SK-N-SH treated with all-trans-retinoic acid at 6 μM for 48 hours (cell line): ENCODE data around the gene KIF21B.

Source experiments
- ATAC-seq: fragments of 200-7000 bp; cut with Tn5 transposase; 3 replicates; pipeline ENCODE4 v1.9.1; 2020; ENCODE audit warnings: mild to moderate bottlenecking, moderate library complexity
- BACH2 ChIP-seq: fragments of 250-450 bp; sonication (Bioruptor Pico); IDR thresholded peaks from 2 replicates; pipeline ENCODE4 v1.9.0; 2021; ENCODE audit warnings: mild to moderate bottlenecking, borderline replicate concordance
- CSDC2 ChIP-seq: fragments of 250-450 bp; sonication (Bioruptor Pico); IDR thresholded peaks from 2 replicates; pipeline ENCODE4 v1.5.0; 2020; ENCODE audit warnings: mild to moderate bottlenecking, moderate library complexity
- ESRRG ChIP-seq: fragments of 250-450 bp; sonication (Bioruptor Pico); IDR thresholded peaks from 2 replicates; pipeline ENCODE4 v1.6.1; 2021; ENCODE audit warnings: mild to moderate bottlenecking
- GLIS3 ChIP-seq: fragments of 250-450 bp; sonication (Bioruptor Pico); IDR thresholded peaks from 2 replicates; pipeline ENCODE4 v1.5.0; 2020; ENCODE audit warnings: mild to moderate bottlenecking, moderate library complexity
- ISL1 ChIP-seq: fragments of 250-450 bp; sonication (Bioruptor Pico); IDR thresholded peaks from 2 replicates; pipeline ENCODE4 v2.1.2; 2022; ENCODE audit warnings: mild to moderate bottlenecking, moderate library complexity
- OSR1 ChIP-seq: fragments of 250-450 bp; sonication (Bioruptor Pico); IDR thresholded peaks from 2 replicates; pipeline ENCODE4 v1.8.0; 2022; ENCODE audit warnings: moderate library complexity, mild to moderate bottlenecking, inconsistent platforms
- RARB ChIP-seq: fragments of 250-450 bp; sonication (Bioruptor Pico); IDR thresholded peaks from 2 replicates; pipeline ENCODE4 v1.8.0; 2021; ENCODE audit warnings: mild to moderate bottlenecking, moderate library complexity
- SNAI2 ChIP-seq: fragments of 250-450 bp; sonication (Bioruptor Pico); IDR thresholded peaks from 2 replicates; pipeline ENCODE4 v1.5.0; 2020; ENCODE audit warnings: mild to moderate bottlenecking, moderate library complexity
- TCF4 ChIP-seq: fragments of 250-450 bp; sonication (Bioruptor Pico); IDR thresholded peaks from 2 replicates; pipeline ENCODE4 v1.8.0; 2021; ENCODE audit warnings: mild to moderate bottlenecking, moderate library complexity, borderline replicate concordance
- TOX ChIP-seq: fragments of 250-450 bp; sonication (Bioruptor Pico); IDR thresholded peaks from 2 replicates; pipeline ENCODE4 v1.8.0; 2021; ENCODE audit warnings: mild to moderate bottlenecking, moderate library complexity, borderline replicate concordance
- ZFP3 ChIP-seq: fragments of 250-450 bp; sonication (Bioruptor Pico); IDR thresholded peaks from 2 replicates; pipeline ENCODE4 v1.5.0; 2020; ENCODE audit warnings: mild to moderate bottlenecking, moderate library complexity
- ZFP30 ChIP-seq: fragments of 450-650 bp; formaldehyde crosslinking; IDR thresholded peaks from 2 replicates; pipeline ENCODE4 v1.5.0; 2022; ENCODE audit warnings: mild to moderate bottlenecking, moderate library complexity
- ZNF70 ChIP-seq: fragments of 450-650 bp; formaldehyde crosslinking; IDR thresholded peaks from 2 replicates; pipeline ENCODE4 v1.5.0; 2020; ENCODE audit warnings: mild to moderate bottlenecking, moderate library complexity
- ZNF8 ChIP-seq: fragments of 450-650 bp; formaldehyde crosslinking; IDR thresholded peaks from 2 replicates; pipeline ENCODE4 v1.5.0; 2020; ENCODE audit warnings: mild to moderate bottlenecking, moderate library complexity
- TF ChIP-seq, protein P1 (sequence below): fragments of 250-450 bp; sonication (Bioruptor Pico); IDR thresholded peaks from 2 replicates; pipeline ENCODE4 v1.8.0; 2021; ENCODE audit warnings: low read depth, mild to moderate bottlenecking, moderate library complexity, borderline replicate concordance
- TF ChIP-seq, protein P2 (sequence below): fragments of 250-450 bp; sonication (Bioruptor Pico); IDR thresholded peaks from 2 replicates; pipeline ENCODE4 v1.5.1; 2020; ENCODE audit warnings: low read depth, mild to moderate bottlenecking, moderate library complexity
- TF ChIP-seq, protein P3 (sequence below): fragments of 250-450 bp; sonication (Bioruptor Pico); IDR thresholded peaks from 2 replicates; pipeline ENCODE4 v1.5.1; 2021; ENCODE audit warnings: mild to moderate bottlenecking, moderate library complexity
- TF ChIP-seq, protein P4 (sequence below): fragments of 250-450 bp; sonication (Bioruptor Pico); IDR thresholded peaks from 2 replicates; pipeline ENCODE4 v1.8.0; 2020; ENCODE audit warnings: mild to moderate bottlenecking, moderate library complexity, borderline replicate concordance
- TF ChIP-seq, protein P5 (sequence below): fragments of 250-450 bp; sonication (Bioruptor Pico); IDR thresholded peaks from 2 replicates; pipeline ENCODE4 v1.5.0; 2020; ENCODE audit warnings: mild to moderate bottlenecking, moderate library complexity

Gene KIF21B

DNA sequence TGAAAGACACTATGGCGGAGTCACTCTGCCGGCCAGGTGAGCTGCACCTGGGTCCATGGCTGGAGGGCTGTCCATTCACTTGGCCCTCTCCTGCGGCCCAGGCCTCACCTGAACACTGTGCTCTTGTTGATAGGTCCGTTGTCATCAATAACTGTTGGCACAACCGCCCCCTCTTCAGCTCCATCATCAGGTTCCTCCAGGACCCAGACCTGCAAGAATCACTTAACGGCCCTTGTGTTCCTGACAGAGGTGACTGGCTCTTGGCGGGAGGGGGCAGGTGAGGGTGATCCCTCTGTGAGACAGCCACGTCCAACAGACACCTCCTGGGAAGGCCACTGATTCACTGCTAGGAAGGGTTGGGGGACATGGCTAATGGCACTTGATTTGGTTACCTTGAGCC, 73.9 kb downstream of the KIF21B start:
- no peak for TF ChIP-seq SNAI2 (CRISPR knock-in tag)

DNA sequence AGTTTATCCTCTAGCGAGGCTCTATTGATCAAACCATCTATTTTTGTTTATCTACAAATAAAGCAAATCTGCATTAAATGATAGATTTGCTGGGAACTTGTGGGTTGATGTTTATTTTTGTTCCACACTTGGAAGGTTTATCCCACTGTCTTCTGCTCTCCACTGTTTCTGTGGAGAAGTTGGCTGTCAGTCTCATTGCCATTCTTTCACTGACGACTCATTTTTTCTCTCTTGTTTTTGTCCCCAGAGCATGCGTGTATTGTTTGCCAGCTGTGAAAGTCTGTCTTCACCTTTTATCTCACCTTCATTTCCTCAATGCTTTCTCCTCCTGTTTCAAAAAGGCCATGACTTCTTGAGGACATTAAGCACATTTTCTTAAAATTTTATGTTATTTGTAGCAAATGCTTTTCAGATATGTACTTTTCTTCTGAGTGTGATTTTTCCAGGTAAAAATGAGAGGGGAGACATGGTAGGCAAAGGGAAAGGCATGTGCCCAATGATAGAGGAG, 76.4 kb downstream of the KIF21B start:
- TF ChIP-seq SNAI2 (CRISPR knock-in tag) (no peak), ZFP30 (CRISPR knock-in tag) (0 out of 2 replicates have a peak, but pooled peaks have one; percentile 39)
- no peak for ATAC-seq

More for the DNA sequence above, 73.9 kb downstream of the KIF21B start:
- no peak for ATAC-seq

DNA sequence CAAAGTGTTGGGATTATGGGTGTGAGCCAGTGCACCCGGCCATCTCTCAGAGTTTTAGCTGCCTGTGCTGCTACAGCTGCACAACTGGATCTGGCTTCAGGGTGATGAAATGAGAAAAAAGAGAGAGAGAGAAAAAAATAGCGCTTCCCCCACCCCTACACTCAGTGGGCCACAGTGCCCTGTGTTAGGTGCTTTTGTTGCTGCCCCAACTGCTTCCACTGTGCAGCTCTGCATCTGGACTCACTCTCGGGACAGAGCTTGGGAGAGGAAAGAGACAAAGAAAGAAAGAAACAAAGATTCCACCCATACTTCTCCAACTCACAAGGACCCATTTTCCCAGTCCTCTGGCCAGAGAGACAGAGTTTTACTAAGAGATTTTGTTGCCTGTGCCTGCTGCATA, 78.4 kb downstream of the KIF21B start:
- TF ChIP-seq ZNF8 (CRISPR knock-in tag) (no peak), TOX (CRISPR knock-in tag) (no peak), BACH2 (CRISPR knock-in tag) (no peak), RARB (CRISPR knock-in tag) (no peak), GLIS3 (CRISPR knock-in tag) (no peak), ZFP30 (CRISPR knock-in tag) (no peak), ZFP3 (CRISPR knock-in tag) (no peak), ISL1 (CRISPR knock-in tag) (no peak), OSR1 (no peak)
- TF ChIP-seq, protein P1, sequence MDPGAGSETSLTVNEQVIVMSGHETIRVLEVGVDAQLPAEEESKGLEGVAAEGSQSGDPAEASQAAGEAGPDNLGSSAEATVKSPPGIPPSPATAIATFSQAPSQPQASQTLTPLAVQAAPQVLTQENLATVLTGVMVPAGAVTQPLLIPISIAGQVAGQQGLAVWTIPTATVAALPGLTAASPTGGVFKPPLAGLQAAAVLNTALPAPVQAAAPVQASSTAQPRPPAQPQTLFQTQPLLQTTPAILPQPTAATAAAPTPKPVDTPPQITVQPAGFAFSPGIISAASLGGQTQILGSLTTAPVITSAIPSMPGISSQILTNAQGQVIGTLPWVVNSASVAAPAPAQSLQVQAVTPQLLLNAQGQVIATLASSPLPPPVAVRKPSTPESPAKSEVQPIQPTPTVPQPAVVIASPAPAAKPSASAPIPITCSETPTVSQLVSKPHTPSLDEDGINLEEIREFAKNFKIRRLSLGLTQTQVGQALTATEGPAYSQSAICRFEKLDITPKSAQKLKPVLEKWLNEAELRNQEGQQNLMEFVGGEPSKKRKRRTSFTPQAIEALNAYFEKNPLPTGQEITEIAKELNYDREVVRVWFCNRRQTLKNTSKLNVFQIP (CRISPR knock-in tag): no peak
- TF ChIP-seq, protein P2, sequence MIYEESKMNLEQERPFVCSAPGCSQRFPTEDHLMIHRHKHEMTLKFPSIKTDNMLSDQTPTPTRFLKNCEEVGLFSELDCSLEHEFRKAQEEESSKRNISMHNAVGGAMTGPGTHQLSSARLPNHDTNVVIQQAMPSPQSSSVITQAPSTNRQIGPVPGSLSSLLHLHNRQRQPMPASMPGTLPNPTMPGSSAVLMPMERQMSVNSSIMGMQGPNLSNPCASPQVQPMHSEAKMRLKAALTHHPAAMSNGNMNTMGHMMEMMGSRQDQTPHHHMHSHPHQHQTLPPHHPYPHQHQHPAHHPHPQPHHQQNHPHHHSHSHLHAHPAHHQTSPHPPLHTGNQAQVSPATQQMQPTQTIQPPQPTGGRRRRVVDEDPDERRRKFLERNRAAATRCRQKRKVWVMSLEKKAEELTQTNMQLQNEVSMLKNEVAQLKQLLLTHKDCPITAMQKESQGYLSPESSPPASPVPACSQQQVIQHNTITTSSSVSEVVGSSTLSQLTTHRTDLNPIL (CRISPR knock-in tag): no peak
- TF ChIP-seq, protein P3, sequence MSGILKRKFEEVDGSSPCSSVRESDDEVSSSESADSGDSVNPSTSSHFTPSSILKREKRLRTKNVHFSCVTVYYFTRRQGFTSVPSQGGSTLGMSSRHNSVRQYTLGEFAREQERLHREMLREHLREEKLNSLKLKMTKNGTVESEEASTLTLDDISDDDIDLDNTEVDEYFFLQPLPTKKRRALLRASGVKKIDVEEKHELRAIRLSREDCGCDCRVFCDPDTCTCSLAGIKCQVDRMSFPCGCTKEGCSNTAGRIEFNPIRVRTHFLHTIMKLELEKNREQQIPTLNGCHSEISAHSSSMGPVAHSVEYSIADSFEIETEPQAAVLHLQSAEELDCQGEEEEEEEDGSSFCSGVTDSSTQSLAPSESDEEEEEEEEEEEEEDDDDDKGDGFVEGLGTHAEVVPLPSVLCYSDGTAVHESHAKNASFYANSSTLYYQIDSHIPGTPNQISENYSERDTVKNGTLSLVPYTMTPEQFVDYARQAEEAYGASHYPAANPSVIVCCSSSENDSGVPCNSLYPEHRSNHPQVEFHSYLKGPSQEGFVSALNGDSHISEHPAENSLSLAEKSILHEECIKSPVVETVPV (CRISPR knock-in tag): no peak
- TF ChIP-seq, protein P4, sequence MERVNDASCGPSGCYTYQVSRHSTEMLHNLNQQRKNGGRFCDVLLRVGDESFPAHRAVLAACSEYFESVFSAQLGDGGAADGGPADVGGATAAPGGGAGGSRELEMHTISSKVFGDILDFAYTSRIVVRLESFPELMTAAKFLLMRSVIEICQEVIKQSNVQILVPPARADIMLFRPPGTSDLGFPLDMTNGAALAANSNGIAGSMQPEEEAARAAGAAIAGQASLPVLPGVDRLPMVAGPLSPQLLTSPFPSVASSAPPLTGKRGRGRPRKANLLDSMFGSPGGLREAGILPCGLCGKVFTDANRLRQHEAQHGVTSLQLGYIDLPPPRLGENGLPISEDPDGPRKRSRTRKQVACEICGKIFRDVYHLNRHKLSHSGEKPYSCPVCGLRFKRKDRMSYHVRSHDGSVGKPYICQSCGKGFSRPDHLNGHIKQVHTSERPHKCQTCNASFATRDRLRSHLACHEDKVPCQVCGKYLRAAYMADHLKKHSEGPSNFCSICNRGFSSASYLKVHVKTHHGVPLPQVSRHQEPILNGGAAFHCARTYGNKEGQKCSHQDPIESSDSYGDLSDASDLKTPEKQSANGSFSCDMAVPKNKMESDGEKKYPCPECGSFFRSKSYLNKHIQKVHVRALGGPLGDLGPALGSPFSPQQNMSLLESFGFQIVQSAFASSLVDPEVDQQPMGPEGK (CRISPR knock-in tag): no peak
- TF ChIP-seq, protein P5, sequence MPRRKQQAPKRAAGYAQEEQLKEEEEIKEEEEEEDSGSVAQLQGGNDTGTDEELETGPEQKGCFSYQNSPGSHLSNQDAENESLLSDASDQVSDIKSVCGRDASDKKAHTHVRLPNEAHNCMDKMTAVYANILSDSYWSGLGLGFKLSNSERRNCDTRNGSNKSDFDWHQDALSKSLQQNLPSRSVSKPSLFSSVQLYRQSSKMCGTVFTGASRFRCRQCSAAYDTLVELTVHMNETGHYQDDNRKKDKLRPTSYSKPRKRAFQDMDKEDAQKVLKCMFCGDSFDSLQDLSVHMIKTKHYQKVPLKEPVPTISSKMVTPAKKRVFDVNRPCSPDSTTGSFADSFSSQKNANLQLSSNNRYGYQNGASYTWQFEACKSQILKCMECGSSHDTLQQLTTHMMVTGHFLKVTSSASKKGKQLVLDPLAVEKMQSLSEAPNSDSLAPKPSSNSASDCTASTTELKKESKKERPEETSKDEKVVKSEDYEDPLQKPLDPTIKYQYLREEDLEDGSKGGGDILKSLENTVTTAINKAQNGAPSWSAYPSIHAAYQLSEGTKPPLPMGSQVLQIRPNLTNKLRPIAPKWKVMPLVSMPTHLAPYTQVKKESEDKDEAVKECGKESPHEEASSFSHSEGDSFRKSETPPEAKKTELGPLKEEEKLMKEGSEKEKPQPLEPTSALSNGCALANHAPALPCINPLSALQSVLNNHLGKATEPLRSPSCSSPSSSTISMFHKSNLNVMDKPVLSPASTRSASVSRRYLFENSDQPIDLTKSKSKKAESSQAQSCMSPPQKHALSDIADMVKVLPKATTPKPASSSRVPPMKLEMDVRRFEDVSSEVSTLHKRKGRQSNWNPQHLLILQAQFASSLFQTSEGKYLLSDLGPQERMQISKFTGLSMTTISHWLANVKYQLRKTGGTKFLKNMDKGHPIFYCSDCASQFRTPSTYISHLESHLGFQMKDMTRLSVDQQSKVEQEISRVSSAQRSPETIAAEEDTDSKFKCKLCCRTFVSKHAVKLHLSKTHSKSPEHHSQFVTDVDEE: no peak
- no peak for ATAC-seq

DNA sequence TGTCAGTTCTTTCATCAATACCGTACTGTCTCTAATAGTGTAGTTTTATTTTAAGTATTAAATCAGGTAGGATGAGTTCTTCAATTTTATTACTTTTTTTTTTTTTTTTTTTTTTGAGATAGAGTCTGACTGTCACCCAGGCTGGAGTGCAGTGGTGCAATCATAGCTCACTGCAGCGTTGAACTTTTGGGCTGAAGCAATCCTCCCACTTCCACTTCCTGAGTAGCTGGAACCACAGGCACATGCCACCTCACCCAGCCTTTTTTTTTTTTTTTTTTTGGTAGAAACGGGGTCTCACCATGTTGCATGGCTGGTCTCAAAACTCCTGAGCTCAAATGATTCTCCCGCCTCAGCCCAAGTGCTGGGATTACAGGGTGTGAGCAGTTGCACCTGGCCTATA, 84.6 kb downstream of the KIF21B start:
- no peak for ATAC-seq
- TF ChIP-seq, protein P1 (CRISPR knock-in tag): no peak
- TF ChIP-seq TCF4 (no peak), ZNF70 (no peak), ESRRG (CRISPR knock-in tag) (no peak), GLIS3 (CRISPR knock-in tag) (no peak), CSDC2 (CRISPR knock-in tag) (no peak), SNAI2 (CRISPR knock-in tag) (no peak)
- TF ChIP-seq, protein P5: no peak
- TF ChIP-seq, protein P3 (CRISPR knock-in tag): no peak
